GM21381 (cell line): Measurements from ENCODE around the gene TUBB6.

ENCODE experiments used
- ATAC-seq: cut with Tn5 transposase; IDR thresholded peaks from one replicate; pipeline ENCODE4 v1.9.1; 2021; ENCODE audit warnings: mild to moderate bottlenecking, moderate library complexity; ENCODE audit not compliant: unreplicated experiment

The TUBB6 gene

DNA sequence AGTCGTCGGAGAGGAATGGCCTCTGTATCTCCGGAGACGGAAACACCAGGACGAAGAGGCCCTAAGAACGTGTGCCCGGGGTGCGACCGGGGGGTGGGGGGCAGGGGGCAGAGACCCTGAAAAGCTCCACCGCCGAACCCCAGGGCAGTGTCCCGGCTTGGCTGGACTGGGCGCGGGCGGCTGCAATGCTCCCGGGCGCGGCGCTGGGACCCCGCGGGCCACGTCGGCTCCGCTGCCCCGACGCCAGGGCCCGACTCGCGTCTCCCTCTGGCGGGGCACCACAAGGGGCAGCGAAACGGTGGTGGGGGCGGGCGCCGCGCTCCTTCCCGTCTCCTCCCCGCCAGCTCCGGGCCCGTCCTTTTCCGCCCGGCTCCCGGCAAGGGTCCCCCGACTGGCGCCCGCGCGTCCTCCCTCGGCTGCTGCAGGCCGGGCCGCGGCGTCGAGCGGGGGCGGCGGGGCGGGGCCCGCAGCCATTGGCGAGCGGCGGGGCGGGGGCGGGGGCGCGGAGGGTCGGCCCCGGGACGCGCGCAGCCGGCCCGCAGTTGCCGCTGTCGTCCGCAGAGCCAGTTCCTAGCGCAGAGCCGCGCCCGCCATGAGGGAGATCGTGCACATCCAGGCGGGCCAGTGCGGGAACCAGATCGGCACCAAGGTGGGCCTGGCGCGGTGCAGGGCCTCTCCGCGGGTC lies at the start of gene TUBB6:
Gene TUBB6 (plus strand): TSS at position 541 of the 685 bp plus-strand sequence. CDS start 52 bp downstream, at position 593.
- ATAC-seq, result peak; percentile 55

DNA sequence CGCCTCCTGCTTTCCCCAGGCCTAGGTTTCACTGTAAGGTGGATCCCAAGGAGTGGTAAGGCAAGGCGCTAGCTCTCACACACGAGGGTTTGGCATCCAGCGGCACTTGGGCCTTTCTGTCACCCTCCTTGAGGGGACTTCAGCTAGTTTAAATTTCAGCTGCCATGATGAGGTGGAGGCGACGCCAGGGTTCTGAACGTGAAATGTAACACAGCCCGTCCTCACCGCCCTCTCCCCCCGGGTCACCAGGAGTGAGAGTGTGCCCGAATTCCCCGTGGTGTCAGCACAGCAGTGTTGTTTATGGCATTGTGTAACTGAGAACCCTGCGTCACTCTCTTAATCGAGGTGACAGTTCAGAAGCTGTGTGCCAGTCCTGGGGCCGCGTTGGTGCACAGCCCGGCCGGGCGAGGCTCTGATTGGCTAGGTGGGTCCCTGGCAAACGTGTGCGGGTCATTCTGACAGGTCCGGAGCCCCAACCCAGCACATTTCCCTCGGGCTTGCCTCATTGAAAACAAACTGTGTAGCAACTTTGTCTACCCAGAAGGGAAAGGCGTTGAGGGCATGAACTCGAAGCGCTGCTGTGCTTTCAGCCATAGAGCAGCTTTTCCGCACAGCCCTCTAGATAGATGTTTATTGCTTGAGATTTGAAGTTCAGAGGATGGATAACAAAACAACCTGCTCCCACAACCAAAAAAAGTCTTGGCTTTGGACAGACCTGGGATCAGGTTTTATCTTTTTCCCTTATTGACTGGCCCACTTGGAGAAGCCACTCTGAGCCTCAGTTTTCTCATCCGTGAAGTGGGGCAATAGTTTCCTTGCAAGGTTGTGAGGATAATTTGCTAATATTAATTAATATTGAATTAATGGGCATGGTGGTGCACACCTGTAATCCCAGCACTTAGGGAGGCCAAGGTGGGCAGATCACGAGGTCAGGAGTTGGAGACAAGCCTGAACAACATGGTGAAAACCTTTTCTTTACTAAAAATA lies 49.0 kb upstream of the TUBB6 start:
- no peak for ATAC-seq

DNA sequence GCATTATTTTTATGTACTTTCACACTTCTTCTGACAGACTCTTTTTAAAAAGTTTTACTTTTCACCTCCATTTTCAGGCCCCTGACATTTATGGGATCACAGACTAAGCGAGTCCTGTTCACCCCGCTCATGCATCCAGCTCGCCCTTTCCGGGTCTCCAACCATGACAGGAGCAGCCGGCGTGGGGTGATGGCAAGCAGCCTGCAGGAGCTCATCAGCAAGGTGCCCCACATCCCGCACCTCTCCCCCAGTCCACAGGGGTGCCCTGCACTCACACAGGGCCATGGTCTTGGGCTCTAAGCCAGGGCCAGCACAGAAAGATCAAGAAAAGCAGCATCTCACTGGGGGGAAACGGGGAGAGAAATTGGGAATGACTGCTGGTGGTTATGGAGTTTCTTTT lies 45.3 kb upstream of the TUBB6 start:
- ATAC-seq, result no peak

DNA sequence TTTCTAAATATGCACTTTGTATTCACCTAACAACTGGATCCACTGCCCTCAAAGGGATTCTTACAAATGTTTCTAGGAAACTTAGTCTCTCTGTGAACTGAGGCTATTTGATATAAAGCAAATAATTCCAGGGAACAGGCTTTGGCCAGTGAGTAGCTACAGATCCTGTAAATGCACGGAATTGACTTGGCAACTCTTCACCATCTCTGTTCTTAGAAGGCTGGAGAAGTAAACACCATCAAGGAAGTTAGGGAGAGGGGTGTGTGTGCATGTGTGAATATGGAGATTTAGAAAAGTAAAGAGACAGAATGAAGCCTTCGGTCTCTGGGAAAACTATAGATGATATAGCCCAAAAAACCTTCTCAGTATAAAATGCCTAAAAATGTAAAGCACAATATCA lies 43.2 kb upstream of the TUBB6 start:
- ATAC-seq, result no peak

DNA sequence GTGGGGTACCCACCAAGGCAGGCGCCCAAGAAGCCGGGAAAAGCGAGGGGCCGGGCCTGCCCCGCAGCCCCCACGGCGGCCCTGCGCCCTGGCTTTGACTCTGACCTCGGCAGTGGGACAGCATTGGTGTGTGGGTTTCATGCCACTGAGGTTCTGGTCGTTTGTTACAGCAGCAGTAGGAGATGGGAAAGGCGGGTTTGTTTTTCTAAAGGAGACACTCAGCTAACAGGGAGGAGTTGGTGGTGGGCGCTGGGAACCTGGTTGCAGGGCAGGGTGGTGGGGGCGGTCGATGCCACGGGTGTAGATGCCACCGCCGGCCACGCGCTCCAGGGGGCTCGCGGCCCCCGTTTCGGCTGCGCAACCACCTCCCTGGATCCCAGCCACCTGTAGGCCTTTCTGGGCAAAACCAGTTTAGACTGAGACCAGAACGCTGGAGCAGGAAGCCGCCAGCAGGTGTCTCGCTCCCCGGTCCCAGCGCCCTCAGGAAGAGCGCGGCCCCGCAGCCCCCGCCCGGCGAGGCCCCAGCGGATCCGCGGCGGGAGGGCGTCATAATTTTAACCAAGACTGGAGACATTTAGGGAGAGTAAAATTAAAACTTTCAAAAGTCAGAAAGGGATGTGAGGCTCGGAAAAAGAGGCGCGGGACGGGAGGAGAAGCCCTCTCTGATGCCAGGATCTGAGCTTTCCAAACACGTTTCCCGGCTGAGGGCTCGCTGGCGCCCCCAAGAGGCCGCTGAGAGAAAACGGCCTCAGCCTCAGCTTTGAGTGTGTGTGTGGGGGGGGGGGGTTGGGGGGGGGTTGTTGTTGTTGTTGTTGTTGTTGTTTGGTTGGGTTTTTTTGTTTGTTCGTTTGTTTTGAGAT lies 36.4 kb upstream of the TUBB6 start:
- ATAC-seq, result no peak

DNA sequence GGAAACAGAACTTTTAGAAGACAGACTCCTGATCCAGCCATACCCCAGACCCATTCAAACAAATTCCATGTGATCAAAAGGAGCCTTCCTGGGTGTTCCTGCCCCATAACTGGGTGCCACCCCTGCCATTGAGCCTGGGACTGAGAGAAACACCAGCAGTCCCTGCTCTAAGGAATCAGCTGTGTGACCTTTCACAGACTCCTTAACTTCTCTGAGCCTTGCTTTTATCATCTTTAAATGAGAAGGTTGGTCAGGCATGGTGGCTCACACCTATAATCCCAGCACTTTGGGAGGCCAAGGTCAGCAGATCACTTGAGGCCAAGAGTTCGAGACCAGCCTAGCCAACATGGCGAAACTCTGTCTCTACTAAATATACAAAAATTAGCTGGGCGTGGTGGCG lies 33.2 kb upstream of the TUBB6 start:
- ATAC-seq, result no peak

DNA sequence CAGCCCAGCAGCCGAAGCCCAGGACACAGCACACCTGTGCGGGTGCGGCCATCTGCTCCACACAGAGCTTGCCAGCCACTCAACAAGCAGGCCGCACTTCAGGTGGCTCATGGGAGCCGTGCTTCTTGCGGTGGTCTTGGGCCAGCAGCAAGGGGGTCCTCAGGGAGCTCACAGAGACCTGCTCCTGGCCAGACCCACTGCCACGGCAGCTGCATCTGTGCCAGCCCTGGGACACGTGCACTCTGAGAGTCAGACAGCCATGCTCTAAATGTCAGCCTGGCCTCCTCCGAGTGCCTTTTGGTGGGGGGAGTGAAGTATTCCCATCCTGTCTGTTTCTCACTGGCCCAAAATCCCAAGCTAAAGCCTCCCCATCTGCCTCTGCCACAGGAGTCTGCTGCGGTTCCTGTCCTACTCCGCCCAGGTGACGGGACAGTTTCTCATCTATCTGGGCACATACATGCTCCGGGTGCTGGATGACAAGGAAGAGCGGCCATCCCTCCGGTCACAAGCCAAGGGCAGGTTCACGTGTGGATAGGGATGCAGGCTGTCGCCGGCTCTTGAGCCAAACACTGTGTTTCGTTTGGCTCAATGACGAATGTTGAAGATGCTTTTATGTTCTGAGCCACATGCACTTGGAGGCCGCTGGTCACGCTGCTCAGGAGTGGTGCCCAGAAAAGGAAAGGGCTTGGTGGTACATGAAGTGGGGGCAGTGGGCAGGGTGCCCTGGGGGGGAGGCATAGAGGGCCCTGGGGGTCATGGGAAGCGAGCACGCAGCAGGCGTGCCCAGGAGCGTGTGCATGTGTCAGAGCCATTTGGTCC lies 31.1 kb upstream of the TUBB6 start:
- ATAC-seq, result no peak

DNA sequence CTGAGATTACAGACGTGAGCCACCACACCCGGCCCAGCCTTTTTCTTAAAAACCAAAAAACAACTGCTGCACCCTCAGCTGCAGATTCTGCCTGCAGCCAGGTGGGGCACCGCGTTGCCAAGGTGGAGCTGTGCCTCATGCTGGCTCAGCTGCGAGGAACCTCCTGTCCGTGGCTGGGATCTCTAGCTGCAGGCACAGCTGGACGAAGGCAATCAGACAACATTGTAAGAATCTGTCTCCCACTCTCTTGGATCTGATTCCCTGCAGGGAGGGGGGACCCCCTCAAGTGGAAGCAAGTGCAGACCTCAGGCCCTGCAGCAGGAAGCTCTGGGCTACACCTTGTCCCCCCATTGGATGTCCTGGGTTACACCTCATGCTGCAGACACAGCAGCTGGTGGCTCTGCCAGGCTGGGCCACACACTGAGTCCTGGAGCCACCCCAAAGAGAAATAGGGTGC lies 29.8 kb upstream of the TUBB6 start:
- ATAC-seq, result no peak

DNA sequence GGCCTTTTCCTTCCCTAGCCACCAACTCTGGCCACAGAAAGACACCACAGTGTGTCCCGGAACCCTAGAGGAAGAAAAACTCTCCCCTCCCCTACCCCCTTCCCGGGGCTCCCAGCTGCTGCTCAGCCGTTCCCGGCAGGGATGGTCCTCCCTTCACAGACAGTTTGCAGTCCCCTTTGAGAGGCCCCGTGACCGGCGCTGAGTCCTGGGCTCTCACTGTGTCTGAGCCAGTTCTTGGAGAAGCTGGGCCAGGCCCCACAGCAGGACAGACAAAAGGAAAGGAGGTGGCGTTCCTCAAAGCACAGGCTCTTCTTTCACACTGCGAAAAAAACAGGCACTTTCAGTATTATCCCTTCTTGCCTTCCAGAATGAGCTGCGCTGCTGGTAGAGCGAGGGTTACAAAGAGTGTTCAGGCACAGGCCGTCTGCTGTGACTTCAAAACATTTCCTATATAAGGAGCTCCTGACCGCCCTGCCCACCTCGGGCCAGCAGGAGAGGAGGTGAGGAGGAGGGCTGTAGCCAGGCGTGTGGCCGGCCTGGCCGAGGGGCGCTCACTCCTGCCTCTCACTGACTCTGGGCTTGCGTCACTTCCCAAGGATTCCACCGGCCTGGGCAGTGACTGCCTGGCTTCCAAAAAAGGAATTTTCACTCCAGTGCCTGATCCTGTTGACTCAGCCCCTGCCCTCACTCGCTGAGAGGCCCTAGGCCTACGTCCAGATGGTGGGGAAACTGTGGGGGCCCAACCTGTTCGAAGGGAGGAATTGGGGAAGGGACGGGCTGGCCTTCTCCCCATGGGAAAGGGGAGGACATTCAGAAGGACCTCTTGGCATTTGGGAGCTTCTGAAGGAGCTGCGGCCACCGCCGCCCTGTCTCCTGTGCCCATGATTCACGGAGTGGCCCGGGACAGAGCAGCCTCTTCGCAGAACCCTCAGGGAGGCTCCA lies 29.0 kb upstream of the TUBB6 start:
- no peak for ATAC-seq

DNA sequence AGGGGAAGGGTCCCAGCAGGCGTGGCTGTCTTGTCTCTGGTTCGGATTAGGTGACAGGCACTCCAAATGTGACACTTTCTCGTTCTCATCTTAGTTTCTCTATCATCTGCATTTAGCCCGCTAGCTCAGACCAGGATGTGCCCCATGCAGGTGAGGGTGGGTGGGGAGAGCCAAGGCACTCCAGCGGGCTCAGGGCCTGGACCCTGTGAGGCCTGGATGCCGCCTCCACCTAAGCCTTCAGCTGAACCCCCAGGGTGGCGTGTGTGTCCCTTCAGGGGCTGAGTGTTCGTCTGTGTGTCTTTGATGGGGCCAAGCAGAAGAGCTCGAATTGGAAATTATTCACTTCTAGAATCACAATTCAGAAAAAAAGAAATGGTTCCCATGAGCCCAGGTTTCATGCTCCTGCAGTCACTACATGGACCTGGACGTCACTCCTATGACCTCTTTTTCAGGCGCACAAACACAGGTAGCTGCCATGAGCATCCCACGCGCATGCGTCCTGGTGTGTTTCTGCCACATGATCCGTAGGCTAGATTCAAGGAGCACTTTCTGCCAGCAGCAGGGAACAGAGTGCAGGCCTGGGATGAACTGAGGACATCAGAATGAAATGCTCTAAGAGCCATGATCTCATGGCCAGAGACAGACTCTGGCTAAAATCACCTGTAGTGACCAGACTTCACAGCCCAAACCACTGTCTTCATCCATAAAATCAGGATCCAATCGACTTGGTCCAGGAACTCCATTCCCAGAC lies 28.1 kb upstream of the TUBB6 start:
- no peak for ATAC-seq

DNA sequence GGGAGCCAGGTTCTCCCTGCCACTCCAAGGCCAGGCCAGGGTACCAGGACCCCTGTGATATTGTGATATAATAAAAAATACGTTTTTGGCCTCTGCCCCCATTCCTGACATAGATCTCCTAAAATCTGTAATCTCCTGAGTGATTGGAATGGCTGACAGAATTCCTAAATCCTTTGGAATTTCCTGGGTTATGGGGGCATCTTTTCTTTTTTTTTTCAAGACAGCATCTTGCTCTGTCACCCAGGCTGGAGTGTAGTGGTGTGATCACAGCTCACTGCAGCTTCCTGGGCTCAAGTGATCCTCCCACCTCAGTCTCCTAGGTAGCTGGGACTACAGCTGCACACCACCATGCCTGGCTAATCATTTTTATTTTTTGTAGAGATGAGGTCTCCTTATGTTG lies 26.2 kb upstream of the TUBB6 start:
- ATAC-seq, result no peak

DNA sequence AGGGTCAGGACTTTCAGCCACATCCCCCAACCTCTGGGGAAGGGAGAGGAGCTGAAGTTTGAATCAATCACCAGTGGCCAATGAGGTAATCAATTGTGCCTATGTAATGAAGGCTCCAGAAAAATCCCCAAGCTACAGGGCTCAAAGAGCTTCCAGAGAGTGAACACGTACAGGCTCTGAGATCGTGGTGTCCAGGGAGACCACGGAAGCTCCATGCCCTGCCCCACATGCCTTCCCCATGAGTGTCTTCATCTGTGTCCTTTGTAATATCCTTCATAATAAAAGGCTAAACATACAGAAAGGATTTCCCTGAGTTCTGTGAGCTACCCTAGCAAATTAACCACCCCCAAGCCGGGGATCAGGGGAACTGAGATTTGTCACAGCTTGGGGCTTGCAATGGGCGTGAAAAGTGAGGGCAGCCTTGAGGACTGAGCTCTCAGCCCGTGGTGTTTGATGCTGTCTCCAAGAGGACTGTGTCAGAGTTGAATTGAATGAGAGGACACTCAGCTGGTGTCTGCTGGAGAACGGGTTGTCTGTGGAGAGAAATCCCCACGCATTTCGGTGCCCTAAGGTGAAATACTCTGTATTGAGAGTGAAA lies 25.5 kb upstream of the TUBB6 start:
- ATAC-seq, result no peak

DNA sequence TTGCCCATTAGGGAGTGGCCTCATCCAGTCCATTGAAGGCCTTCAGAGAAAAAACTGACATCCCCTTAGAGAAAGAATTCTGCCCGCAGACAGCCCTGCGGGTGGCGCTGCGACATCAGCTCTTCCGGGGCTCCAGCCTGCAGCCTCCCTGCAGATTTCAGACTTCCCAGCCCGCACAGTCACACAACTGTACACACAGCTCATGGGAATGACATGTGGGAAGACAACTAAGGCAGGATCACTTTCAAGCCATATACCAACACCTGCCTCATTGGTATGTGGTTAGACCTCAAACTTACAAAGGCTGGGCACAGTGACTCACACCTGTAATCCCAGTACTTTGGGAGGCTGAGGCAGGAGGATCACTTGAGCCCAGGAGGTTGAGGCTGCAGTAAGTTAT lies 24.8 kb upstream of the TUBB6 start:
- no peak for ATAC-seq

DNA sequence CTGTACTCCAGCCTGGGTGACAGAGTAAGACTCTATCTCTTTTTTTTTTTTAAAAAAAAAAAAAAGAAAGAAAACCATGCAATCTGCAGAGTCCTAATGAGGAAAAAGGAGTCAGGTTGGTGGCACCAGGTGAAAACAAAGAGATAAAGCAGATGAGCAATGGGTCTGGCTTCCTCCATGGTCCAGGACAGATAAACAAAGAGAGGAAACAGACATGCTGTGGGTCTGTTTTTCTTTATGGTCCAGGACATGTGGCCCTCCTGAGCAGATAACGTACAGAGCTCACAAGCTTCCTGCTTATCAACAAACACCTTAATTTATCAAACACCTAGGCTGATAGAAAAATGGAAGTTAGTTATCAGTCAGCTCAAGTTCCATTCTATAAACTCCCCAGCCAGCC lies 24.4 kb upstream of the TUBB6 start:
- ATAC-seq, result no peak

DNA sequence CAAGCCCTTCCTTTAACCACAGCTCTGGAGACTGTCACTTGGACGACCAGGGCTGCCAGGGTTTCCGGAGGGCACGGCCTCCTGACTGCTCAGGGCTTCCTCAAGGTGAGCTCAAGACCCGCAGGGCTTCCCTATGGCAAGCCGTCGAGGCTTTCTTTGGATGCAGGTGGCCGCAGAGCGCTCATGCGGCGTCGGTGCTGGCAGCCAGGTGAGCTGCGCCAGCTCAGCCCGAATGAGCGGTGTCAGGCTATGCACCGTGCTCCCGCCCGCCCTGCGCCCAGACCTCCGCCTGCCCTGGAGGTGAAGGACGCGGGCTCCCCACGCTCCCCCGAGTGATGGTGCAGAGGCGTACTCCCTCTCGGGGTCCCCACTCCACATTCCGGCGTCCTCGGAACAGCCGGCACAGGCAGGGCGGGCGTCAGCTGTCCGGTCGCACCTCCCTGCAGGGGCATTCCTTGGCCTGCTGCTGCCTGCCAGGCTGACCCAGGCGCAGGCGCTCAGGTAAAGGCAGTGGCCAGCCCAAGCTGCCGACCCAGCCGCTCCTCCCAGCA lies 20.8 kb upstream of the TUBB6 start:
- ATAC-seq, result no peak

DNA sequence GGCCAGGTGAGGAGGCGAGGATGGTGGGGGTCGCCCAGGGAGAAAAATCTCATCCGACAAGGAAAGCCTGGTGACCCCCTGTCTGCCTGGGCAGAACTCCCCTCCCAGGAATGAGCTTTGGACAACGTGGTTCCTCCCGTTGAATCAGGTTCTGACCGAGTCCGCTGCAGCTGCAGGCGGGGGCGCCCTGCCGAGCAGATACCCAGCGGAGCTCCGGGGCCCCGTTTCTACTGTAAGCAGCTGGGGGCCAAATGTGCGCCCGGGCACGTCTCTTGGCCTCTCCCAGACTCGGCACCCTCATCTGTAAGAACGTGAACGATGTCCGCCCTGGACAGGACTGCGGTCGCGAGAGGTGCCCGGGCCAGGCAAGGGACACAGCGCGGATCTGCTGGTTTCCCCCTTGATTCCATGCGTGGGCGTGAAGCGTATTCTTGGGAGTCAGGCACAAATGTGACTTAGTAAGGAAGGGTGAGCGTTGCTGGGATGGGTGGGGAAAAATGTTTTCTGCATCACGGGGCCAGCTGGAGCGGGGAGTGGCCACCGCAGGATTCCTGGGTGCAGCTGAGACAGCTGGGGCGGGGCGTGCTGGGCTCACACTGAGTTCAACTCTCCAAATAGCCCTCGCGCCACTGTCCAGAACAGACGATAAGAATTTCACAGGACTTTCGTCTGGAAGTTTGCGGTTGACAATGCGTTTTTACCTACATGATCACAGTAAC lies 20.2 kb upstream of the TUBB6 start:
- no peak for ATAC-seq

DNA sequence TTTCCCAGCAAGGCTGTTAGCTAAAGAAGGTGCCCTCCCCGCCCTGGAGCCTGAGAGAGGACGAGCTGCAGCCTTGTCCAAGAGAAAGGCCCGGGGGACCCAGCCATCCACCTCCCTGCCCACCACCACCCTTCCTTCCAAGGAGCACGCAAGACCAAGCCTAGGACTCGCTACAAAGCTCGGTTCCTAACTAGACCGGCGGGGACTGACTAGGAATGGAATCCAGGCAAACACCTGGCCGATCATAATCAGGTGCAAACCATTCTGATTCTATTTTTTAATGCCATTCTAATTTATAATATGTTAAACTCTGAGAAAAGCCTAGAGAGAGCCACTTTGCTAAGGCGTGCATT lies 19.7 kb upstream of the TUBB6 start:
- ATAC-seq, result no peak
